Measurements from ENCODE around the gene LRMDA.

Gene LRMDA

DNA sequence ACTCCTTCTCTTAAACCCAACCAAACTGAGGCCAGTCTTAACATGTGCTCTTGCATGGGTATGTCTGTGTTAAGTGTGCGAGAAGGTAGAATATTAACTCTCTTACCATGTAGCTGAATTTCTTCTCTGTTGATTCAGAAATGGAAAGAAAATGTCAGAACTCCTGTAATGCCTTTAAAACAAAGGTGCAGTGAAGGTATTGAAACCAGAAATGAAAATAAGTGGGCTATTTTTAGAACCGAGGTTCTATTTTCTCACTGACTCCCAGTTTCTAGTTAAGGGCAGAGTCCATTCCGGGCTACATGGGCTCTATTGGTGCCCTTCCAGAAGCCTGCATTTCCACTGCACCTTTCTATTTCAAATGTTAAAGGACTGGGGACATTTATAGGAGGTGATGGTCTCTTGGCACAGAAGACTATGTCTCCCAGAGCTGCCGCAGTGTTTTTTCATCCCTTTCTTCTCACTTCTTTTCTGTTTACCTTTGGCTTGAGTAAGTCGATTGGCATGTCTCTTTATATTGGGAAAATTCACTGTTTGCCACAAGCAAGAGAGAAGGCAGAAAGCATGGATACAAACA, 174.9 kb downstream of the LRMDA start:
- no peak for TF ChIP-seq CTCF (conservative IDR thresholded peaks at IDR 0.05; ENCODE audit: low read depth, low read length)
- no peak overlapping the region for H3K4me3 ChIP-seq (ENCODE audit: low read depth, low read length)
- no peak for DNase-seq (ENCODE audit: low read depth)

- TF ChIP-seq CTCF (conservative IDR thresholded peaks at IDR 0.05; ENCODE audit: low read depth, low read length), result no peak
- DNase-seq (ENCODE audit: low read depth), result no peak
Measured at GRCh38 chr10:75607576-75607975, 176.2 kb downstream of the LRMDA start.

DNA sequence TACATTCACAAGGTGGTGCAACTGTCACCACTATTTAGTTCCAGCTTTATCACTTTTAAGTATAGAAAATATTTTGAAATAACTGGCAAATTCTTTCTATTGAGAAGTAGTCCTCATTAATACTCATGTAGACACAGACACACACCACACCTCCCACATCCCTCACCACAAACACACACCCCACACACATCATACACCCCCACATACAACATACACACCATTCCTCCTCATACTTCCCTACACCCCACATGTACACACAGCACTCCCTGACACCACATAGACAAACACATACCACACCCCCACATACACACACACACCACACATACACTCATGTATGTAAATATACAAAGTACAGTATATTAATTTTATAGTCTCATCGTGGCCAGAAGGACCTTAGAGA, 178.8 kb downstream of the LRMDA start:
- no peak for DNase-seq (ENCODE audit: low read depth)

More at GRCh38 chr10:75607576-75607975, 176.2 kb downstream of the LRMDA start:
- H3K4me3 ChIP-seq (ENCODE audit: low read depth, low read length), result no peak overlapping the region

DNA sequence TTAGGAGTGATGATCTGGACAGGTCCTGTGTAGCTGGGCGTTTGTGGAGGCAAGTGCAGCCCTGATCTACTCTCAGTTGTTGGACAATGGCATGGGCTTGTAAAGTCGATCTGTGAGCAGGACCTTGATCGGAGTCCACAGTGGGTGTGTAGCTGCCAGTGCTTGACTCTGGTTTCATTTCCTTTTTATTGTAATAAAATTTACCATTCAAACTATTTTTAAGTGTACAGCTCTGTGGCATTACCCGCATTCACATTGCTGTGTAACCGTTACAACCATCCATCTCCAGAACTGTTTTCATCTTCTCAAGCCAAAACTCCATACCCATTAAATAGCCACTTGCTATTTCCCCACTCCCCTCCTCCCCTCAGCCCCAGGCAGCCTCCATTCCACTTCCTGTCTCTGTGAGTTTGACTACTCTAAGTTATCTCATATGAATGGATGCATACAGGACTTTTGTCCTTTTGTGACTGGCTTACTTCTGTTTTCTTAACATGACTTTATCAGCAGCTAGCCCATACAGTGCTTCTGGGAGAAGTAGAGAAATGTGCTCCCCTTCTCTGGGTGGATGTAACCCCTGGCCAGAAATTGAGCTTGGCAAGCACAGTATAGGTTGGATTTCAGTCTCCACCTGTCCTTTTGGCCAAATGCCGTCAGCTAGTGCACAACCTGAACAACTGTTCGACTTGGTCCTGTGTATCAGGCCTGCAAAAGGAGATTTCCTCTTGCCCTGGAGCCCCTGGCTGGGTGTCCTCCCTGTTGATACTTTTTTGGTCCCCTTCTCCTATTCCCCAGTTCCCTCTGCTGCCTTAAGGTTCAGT, 180.0 kb downstream of the LRMDA start:
- TF ChIP-seq CTCF (conservative IDR thresholded peaks at IDR 0.05; ENCODE audit: low read depth, low read length), result no peak
- no peak for DNase-seq (ENCODE audit: low read depth)
- no peak overlapping the region for H3K4me3 ChIP-seq (ENCODE audit: low read depth, low read length)

More for the DNA sequence above, 178.8 kb downstream of the LRMDA start:
- TF ChIP-seq CTCF (conservative IDR thresholded peaks at IDR 0.05; ENCODE audit: low read depth, low read length), result no peak
- H3K4me3 ChIP-seq (ENCODE audit: low read depth, low read length), result no peak overlapping the region

DNA sequence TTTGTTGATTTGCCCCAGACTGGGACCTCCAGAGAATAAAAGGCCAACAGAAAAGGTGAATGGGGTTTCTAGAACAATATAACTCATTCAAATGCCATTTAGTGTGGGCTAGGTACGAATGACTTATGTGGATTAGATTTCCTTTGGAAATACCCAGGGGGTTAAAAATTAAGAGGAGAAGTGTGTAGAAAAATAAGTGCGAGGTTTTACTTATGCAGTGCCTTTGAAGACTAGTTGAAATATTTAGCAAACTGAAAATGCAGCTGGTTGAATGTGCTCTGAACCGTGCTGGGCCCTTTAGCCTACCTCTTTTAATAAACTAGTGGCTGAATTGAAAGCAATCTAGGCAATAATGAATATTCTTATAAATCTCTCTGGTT, 180.6 kb downstream of the LRMDA start:
- no peak overlapping the region for H3K4me3 ChIP-seq (ENCODE audit: low read depth, low read length)
- no peak for DNase-seq (ENCODE audit: low read depth)
- TF ChIP-seq CTCF (conservative IDR thresholded peaks at IDR 0.05; ENCODE audit: low read depth, low read length), result no peak

DNA sequence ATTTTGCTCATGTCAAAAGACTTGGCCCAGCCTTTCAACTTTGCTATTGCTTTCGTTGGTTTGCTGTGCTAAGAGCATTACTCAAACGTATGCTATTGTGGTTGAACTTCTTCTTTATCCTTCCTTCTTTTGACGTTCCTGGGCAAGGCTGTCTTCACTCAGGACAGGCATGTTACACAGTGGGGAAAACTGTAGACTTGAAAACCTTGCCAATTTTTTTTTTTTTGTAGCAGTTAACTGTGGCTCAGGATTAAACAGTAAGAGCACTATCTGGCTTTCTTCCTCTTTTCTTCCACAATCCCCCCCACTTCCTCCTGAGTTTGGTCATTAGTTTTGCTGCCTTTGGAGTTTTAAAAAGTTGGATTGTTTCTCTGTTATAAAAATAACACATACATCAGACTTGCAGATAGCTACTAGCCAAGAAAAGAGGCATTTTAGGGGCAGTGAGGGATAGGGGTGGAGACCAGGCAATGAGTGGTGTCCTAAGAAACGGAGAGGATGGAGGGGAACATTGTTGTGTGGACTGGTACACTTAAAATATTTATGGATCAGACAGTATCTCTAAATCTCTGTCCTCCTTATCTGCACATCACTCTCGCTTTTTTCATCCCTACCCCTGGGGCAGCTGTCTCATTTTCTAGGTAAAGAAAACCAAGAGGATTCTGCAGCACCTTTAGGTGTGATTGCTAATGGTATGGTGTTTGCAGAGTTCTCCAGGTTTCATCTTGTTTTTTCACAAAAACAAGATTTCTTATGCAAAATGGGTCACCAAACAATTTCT, 181.7 kb downstream of the LRMDA start:
- no peak for TF ChIP-seq CTCF (conservative IDR thresholded peaks at IDR 0.05; ENCODE audit: low read depth, low read length)
- DNase-seq (ENCODE audit: low read depth), result peak; percentile 1
- no peak overlapping the region for H3K4me3 ChIP-seq (ENCODE audit: low read depth, low read length)
